ENCODE data around the gene ATG10.
"Not testable (repeated sequence)": the region's sequence is repeated elsewhere in the genome, so short reads cannot be mapped to it uniquely, and the experiment has no call there.

ATG10 gene

GRCh38 chr5:81971712-81972491 lies at the start of gene ATG10:
Gene ATG10, plus strand, starts transcription at chr5:81972023. Its CDS starts 15,548 bp downstream, at chr5:81987571.
- peak; percentile 93 to 97 (median 96) for DNase-seq

- DNase-seq, result no peak
Observed at GRCh38 chr5:81922854-81923279, 49.0 kb upstream of the ATG10 start.

GRCh38 chr5:81924442-81924841 lies 47.4 kb upstream of the ATG10 start:
- no peak for DNase-seq

- DNase-seq, result no peak
Observed at GRCh38 chr5:81925009-81925408, 46.8 kb upstream of the ATG10 start.

- no peak for DNase-seq
Observed at GRCh38 chr5:81925981-81926380, 45.8 kb upstream of the ATG10 start.

GRCh38 chr5:81936066-81936465 lies 35.8 kb upstream of the ATG10 start:
- DNase-seq, result no peak

GRCh38 chr5:81936750-81937149 lies 35.1 kb upstream of the ATG10 start:
- no peak for DNase-seq

GRCh38 chr5:81942746-81943145 lies 29.1 kb upstream of the ATG10 start:
- DNase-seq, result no peak

GRCh38 chr5:81948349-81948748 lies 23.5 kb upstream of the ATG10 start:
- DNase-seq, result no peak

GRCh38 chr5:81949462-81949861 lies 22.4 kb upstream of the ATG10 start:
- no peak for DNase-seq

GRCh38 chr5:81950996-81951395 lies 20.8 kb upstream of the ATG10 start:
- DNase-seq, result no peak

- DNase-seq, result not testable (repeated sequence)
Observed at GRCh38 chr5:81954796-81955195, 17.0 kb upstream of the ATG10 start.

GRCh38 chr5:81958129-81958528 lies 13.7 kb upstream of the ATG10 start:
- not testable (repeated sequence) for DNase-seq

- no peak for DNase-seq
Observed at GRCh38 chr5:81961651-81962440, 10.0 kb upstream of the ATG10 start.

- DNase-seq, result no peak
Observed at GRCh38 chr5:81963544-81963943, 8.3 kb upstream of the ATG10 start.

- DNase-seq, result no peak
Observed at GRCh38 chr5:81965524-81965923, 6.3 kb upstream of the ATG10 start.

GRCh38 chr5:81969226-81969625 lies 2.6 kb upstream of the ATG10 start:
- DNase-seq, result no peak

- no peak for DNase-seq
Observed at GRCh38 chr5:81969912-81970311, 1.9 kb upstream of the ATG10 start.

- peak; percentile 20 to 57 (median 24) for DNase-seq
Observed at GRCh38 chr5:81971111-81971711, 612 bp upstream of the ATG10 start.

GRCh38 chr5:81972492-81972783 lies 615 bp downstream of the ATG10 start:
- DNase-seq, result no peak

GRCh38 chr5:81980160-81980559 lies 8.3 kb downstream of the ATG10 start:
- peak in 1 of 3 donors; percentile 25 for DNase-seq

GRCh38 chr5:81980598-81981260 lies 8.9 kb downstream of the ATG10 start:
- no peak for DNase-seq

- not testable (repeated sequence) for DNase-seq
Observed at GRCh38 chr5:81982172-81982685, 10.4 kb downstream of the ATG10 start.

All from suppressor macrophage treated with lipopolysaccharide for 1 hour (primary cell).